ENCODE measurements around the gene CCDC89.

The CCDC89 gene

DNA sequence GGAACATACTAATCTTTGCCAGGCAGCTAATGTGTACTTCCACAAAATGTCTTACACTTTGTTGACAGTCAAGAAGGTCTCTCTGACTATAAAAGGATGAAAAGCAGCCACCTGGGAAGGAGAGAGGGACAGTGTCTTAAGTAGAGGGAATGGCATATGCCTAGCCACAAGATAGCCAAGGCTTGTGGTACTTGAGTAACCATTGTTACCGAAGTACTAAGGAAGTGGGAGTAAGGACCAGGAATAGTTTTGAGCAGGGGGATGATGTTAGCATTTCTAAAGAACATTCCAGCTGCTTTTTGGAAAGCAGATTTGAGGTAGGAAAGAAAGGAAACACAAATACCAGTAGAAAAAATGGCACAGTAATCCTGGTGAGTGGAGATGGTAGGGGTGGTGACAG lies 34.9 kb downstream of the CCDC89 start:
- no peak for DNase-seq (ENCODE audit: low read depth)

DNA sequence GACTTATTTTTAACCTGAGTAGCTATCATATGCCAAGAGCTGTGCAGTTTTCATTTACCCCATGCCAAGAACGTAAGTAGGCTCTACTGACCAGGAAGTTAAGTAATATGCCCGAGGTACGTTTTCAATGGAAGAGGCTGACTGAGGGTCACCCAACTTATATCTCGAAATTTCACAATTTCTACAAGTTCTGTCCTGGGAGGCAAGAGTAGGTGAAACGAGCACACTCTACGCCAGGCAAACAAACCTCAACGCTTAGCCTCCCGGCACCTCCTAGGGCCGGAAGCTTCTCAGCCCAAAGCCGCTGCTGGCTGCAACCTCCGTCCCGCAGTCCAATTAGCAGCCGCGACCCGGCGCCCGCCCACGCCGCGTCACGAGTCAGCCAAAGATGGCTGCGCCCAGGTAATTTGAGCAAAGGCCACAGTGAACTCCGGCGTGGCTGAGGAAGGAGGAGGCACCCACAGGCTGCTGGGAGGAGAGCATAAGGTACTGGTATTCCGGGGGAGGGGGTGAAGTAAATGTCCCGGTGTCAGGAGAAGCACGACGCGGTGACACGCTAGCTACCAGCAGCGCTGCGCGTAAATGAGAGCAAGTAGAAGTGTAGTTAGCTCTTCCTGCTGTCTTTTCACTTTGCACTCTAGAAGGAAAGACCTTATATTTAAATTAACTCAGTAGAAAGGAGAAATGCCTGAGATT lies 38.2 kb downstream of the CCDC89 start, which contains the start of gene TMEM126A:
Gene TMEM126A (plus strand): TSS at position 364 of the 696 bp plus-strand sequence. CDS start 2,289 bp downstream, outside the sequence.
- peak; percentile 80 for DNase-seq (ENCODE audit: low read depth)

DNA sequence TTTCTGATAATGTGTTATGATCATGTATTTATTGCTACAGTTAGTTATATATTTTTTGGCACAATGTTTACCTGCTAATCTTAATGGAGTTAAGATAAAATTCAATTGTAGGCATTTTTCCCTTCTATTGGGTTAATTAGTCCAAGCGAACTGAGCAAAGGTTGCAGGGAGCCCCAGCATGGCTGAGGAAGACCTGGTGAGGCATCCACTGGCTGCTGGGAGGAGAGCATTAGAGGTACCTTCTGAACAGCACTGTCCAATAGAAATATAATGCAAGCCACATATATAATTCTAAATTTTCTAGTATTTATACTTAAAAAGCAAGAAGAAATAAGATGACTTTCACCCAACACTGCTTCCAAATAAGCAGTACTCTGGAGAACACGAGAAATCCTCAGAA lies 38.9 kb downstream of the CCDC89 start:
- no peak for DNase-seq (ENCODE audit: low read depth)

DNA sequence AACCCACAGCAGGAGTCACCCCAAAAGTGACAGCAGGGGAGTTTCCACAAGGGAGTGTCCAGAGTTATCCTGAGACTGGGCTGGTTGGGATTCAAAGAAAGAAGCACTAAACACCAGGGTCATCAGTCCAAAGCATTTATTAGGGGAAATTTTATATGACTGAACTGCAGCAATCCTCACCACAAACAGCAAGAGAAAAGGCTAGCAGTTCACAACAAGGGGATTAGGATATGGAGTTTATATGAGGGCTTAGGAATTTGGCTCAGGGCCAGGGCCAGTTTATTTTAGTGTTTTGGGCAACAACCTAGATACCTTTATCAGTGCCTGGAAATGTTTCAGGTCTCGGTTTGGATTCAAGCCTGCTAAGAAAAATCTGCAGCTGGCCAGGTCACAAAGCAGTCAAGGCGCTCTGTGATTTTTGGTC lies 42.8 kb downstream of the CCDC89 start:
- no peak for DNase-seq (ENCODE audit: low read depth)

DNA sequence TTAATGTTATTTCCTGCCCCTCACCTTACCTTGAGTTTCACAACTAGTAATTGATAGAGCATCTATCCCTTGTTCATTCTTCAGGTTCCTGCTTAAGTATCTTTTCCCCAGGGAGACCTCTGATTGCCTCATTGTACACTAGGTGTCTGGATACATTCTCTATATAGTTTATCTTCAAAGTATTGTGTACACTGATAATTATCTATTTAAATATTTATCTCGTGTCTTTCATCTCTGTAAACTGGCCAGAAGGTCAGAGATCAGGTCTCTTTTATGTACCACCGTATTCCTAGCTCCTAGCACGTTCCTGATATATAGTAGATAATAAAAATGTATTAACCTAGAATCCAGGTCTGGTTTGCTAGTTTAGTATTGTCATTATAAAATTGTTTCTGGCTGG lies 51.2 kb downstream of the CCDC89 start:
- DNase-seq (ENCODE audit: low read depth) = no peak

Data from fibroblast of gingiva (primary cell).